Natural killer cell treated with Interleukin-12 subunit alpha and Interleukin-12 subunit beta and Interleukin-15 and Interleukin-18, amount 100 ng/mL, for 72 hours (primary cell): ENCODE measurements around the gene PGS1. TPM values are rescaled to one million over a fixed set of nuclear protein-coding genes. Genes with fewer than 3 reads are reported as not detected.

Experiments used
- ATAC-seq, 2 donors: fragments of 150-1000 bp; cut with Tn5 transposase in 1 of 2; sonication (Bioruptor Pico), chemical (Tn5 transposase) in 1 of 2; 2 replicates each; pipeline ENCODE4 v1.10.0; 2021
- DNase-seq: peaks from one replicate; pipeline ENCODE4 v3.0.0; 2022; ENCODE audit warnings: low spot score
- H3K27ac Mint-ChIP-seq, 2 donors: 1 replicate in 1 of 2; 2 replicates in 1 of 2; pipeline ENCODE4 v1.8.0; 2022; ENCODE audit warnings: mixed read lengths in 2 of 2, mild to moderate bottlenecking in 1 of 2, moderate library complexity in 1 of 2
- H3K27me3 Mint-ChIP-seq, 2 donors: 1 replicate in 1 of 2; 2 replicates in 1 of 2; pipeline ENCODE4 v1.8.0; 2022; ENCODE audit warnings: mixed read lengths in 2 of 2
- H3K36me3 Mint-ChIP-seq: one replicate; pipeline ENCODE4 v1.8.0; 2022; ENCODE audit warnings: mixed read lengths
- H3K4me1 Mint-ChIP-seq, 2 donors: 1 replicate in 1 of 2; 2 replicates in 1 of 2; pipeline ENCODE4 v1.8.0; 2022; ENCODE audit warnings: low read depth in 2 of 2, mixed read lengths in 2 of 2, mild to moderate bottlenecking in 1 of 2
- H3K4me3 Mint-ChIP-seq: one replicate; pipeline ENCODE4 v1.8.0; 2022; ENCODE audit warnings: mixed read lengths
- H3K9me3 Mint-ChIP-seq: 2 replicates; pipeline ENCODE4 v1.8.0; 2022; ENCODE audit warnings: mixed read lengths
- total RNA-seq, 2 donors: library from RNA; stranded (reverse); gene quantifications; one replicate each; pipeline ENCODE4 v1.2.3, GENCODE V29; 2022

Gene PGS1
- total RNA-seq, 2 donors from 2014 or later: 83.0 to 139 TPM

GRCh38 chr17:78406920-78407319, 28.5 kb downstream of the PGS1 start:
- no peak for DNase-seq
- no peak for ATAC-seq
- Mint-ChIP-seq H3K9me3 (no peaks in the 10 kb centered on the region), H3K27me3 (no peaks in the 10 kb centered on the region), H3K27ac (peak overlapping the region; percentile 47 to 84), H3K4me3 (no peak overlapping the region), H3K36me3 (peaks cover 13% of the 10 kb centered on the region), H3K4me1 (peaks cover 36 to 52% of the 10 kb centered on the region in 2 donors)

- H3K4me3 Mint-ChIP-seq: no peak overlapping the region
- H3K27ac Mint-ChIP-seq: peak overlapping the region; percentile 66 to 84
- H3K27me3 Mint-ChIP-seq: no peaks in the 10 kb centered on the region
- no peak for DNase-seq
- no peak for ATAC-seq
- peaks cover 41 to 55% of the 10 kb centered on the region in 2 donors for H3K4me1 Mint-ChIP-seq
- peaks cover 12% of the 10 kb centered on the region for H3K36me3 Mint-ChIP-seq
- H3K9me3 Mint-ChIP-seq: no peaks in the 10 kb centered on the region
These were observed 29.0 kb downstream of the PGS1 start for GRCh38 chr17:78407387-78408000.

DNA sequence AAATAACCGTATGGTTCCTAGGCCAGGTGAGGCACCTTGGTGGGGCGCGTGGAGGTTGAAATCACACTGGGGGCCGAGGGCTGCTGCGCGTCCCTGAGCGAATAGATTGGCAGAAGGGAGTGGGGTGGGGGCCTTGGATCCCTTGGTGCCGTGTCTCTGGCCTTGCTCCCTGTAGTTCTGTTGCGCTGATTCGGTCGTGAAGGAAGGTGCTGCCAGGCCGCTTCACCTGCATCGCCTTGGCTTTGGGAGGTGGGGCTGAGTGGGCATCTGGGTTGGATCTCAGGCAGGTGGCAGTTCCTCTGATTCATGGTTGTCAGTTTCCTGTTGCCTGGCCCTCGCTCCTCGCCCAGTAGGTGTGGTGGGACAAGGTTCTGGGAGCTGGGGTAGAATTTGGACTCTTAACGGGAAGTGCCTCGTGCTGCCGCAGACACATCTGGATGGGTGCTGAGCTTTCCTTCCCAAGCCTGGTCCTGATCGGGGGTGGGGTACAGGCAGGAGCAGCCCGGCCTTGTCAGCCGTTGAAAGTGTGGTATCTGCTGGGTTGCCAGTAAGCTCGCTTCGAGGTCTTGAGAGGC, 30.1 kb downstream of the PGS1 start:
- DNase-seq: no peak
- no peaks in the 10 kb centered on the region for H3K9me3 Mint-ChIP-seq
- H3K4me3 Mint-ChIP-seq: no peak overlapping the region
- ATAC-seq: no peak
- H3K36me3 Mint-ChIP-seq: peaks cover 1% of the 10 kb centered on the region
- H3K4me1 Mint-ChIP-seq: peaks cover 46 to 61% of the 10 kb centered on the region in 2 donors
- H3K27ac Mint-ChIP-seq: peak overlapping the region; percentile 66 to 84
- H3K27me3 Mint-ChIP-seq: no peaks in the 10 kb centered on the region

DNA sequence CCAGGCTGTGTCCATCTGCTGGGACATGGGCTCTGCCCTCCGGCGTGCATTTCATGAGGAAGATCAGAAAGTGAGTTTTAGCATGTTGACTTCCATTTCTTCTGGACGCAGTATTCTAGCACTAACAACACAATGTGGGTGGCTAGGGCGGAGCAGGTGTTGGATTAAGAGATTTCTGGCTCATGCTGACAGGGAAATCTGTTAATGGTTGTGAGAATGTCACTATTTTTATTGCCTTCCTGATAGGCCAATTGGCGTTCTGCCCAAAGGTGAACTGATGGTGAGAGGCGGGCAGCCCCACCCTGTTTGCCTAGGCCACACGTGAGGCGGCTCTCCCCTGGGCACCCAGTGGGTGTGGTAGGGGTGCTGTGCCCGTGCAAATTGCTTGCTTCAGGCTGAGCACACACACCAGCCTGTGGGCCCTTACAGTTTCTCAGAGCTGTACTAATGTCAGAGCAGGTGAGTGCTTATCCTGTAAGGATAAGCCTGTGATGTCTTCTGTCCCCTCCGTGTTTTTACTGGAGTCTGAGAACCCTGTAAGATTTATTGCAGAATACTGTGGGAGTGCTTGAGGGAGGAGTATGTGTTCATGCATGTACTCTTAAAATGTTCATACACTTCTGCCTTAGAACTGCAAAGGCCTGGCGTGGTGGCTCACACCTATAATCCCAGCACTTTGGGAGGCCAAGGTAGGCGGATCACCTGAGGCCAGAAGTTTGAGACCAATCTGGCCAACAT, 30.9 kb downstream of the PGS1 start:
- H3K4me1 Mint-ChIP-seq: peaks cover 54 to 66% of the 10 kb centered on the region in 2 donors
- H3K9me3 Mint-ChIP-seq: no peaks in the 10 kb centered on the region
- H3K27ac Mint-ChIP-seq: peak overlapping the region; percentile 66 to 84
- ATAC-seq (no peak), DNase-seq (no peak)
- no peaks in the 10 kb centered on the region for H3K27me3 Mint-ChIP-seq
- H3K36me3 Mint-ChIP-seq: no peaks in the 10 kb centered on the region
- no peak overlapping the region for H3K4me3 Mint-ChIP-seq

GRCh38 chr17:78411241-78411857, 32.9 kb downstream of the PGS1 start:
- DNase-seq: no peak
- Mint-ChIP-seq H3K27me3 (no peaks in the 10 kb centered on the region), H3K4me1 (peaks cover 63 to 74% of the 10 kb centered on the region in 2 donors), H3K36me3 (no peaks in the 10 kb centered on the region), H3K4me3 (no peak overlapping the region), H3K9me3 (no peaks in the 10 kb centered on the region), H3K27ac (peak overlapping the region; percentile 96)
- no peak for ATAC-seq

GRCh38 chr17:78412403-78412802, 34.0 kb downstream of the PGS1 start:
- DNase-seq (no peak), ATAC-seq (peak; percentile 52 to 60)
- Mint-ChIP-seq H3K9me3 (no peaks in the 10 kb centered on the region), H3K27me3 (no peaks in the 10 kb centered on the region), H3K27ac (peak overlapping the region; percentile 96), H3K4me3 (peak overlapping the region; percentile 83), H3K36me3 (no peaks in the 10 kb centered on the region), H3K4me1 (peaks cover 68 to 78% of the 10 kb centered on the region in 2 donors)

GRCh38 chr17:78414178-78415162, 36.0 kb downstream of the PGS1 start:
- ATAC-seq: peak; percentile 15 to 51
- DNase-seq: peak; percentile 76
- peaks cover 6% of the 10 kb centered on the region for H3K36me3 Mint-ChIP-seq
- H3K27me3 Mint-ChIP-seq: no peaks in the 10 kb centered on the region
- H3K27ac Mint-ChIP-seq: peak overlapping the region; percentile 96
- peaks cover 54 to 68% of the 10 kb centered on the region in 2 donors for H3K4me1 Mint-ChIP-seq
- peak overlapping the region; percentile 83 for H3K4me3 Mint-ChIP-seq
- H3K9me3 Mint-ChIP-seq: no peaks in the 10 kb centered on the region

DNA sequence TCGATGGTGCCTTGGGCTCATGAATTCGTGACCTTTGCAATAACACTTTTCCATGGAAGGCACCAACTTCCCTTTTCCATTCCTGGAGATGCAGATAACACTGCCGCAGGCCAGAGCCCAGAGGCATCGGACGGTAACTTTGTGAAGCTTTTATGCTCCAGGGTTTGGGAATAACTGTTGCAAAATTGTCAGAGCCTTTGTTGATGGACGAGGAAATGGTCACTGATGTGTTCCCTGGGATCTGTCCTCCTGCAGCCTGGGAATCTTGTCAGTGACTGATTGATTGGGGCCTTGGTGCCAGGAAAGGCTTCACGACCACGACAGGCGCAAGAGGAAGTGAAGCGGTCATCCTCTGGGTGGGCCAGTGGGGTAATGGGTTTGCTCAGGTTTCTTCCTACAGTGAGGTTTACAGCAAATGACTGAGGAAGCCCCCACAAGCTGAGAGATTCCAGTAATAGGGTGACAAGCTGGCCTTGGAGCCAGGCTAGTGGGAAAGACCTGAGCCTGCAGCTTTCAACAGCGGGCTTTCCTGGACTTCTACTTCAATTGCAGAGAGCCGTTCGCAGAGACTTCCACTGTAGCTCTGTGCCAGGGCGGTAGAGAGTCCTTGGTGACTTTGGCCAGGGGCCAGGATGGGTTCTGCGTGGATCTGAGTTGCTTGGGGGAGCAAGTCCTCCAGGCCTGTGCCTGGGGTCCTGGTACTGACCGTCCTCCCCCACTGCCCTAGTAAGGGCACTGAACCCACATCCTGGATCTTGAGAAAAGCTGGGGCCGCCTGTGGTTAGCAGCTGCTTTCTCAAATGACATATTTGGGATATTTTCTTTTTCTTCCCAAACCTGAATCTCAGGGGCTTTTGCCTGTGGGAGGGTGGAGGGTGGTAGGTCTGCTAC, 37.6 kb downstream of the PGS1 start:
- Mint-ChIP-seq H3K4me3 (peak overlapping the region; percentile 83), H3K9me3 (no peaks in the 10 kb centered on the region), H3K36me3 (peaks cover 14% of the 10 kb centered on the region), H3K27ac (peak overlapping the region; percentile 96), H3K4me1 (peaks cover 54 to 66% of the 10 kb centered on the region in 2 donors), H3K27me3 (no peaks in the 10 kb centered on the region)
- no peak for DNase-seq
- ATAC-seq: no peak

DNA sequence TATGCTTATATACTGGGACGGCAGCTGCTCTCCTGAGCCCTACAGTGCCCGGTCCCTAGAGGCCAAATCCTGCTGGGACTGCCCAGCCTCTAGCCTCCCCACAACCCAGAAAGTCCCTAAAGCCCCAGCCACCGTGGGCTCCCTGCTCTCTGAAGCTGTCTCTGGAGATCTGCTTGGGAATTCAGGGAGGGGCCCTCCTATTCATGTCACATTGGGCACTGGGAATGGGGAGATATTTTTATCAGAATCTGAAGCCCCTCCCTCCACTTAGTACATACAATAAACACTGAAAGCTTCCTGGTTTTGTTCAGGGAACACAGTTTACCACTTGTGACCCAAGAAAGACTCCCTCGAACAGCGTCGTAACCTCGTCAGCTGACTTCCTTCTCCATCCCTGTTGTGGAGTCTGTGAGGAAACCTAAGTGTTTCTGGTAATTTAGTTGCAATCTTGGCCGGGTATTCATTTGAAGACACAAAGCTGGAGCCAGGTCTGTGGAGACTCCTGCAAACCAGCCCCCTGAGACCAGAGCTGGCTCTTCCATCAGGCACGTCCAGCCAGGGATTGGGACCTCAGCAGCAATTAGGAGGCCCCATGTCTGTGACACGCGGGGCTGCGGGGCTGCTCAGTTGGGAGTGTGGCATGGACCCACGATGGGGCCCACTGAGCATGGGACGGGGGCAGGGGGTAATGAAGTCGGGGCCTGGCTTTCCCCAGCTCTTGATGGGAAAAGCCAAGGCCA, 38.5 kb downstream of the PGS1 start:
- peaks cover 61 to 67% of the 10 kb centered on the region in 2 donors for H3K4me1 Mint-ChIP-seq
- H3K27me3 Mint-ChIP-seq: no peaks in the 10 kb centered on the region
- ATAC-seq (no peak), DNase-seq (no peak)
- no peaks in the 10 kb centered on the region for H3K9me3 Mint-ChIP-seq
- peaks cover 14% of the 10 kb centered on the region for H3K36me3 Mint-ChIP-seq
- H3K4me3 Mint-ChIP-seq: peak overlapping the region; percentile 83
- peak overlapping the region; percentile 96 for H3K27ac Mint-ChIP-seq

DNA sequence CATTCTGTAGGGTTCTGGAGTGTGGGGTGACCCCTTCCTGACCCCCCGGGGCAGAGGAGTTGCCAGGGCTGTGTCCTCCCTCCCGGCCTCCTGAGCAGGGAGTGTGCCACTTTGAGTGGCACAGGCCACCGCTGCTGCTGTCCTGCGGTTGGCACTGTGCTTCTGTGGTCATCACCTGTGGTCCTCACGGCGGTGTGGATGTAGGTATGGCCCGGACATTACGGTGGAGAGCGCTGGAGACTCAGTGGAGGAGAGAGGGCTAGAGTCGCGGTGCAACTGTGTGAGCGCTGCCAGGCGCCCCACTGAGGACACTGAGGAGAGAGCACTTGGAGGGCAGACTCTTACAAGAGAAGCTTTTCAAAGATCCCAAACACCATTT, 39.1 kb downstream of the PGS1 start:
- peaks cover 57 to 64% of the 10 kb centered on the region in 2 donors for H3K4me1 Mint-ChIP-seq
- H3K4me3 Mint-ChIP-seq: peak overlapping the region; percentile 83

DNA sequence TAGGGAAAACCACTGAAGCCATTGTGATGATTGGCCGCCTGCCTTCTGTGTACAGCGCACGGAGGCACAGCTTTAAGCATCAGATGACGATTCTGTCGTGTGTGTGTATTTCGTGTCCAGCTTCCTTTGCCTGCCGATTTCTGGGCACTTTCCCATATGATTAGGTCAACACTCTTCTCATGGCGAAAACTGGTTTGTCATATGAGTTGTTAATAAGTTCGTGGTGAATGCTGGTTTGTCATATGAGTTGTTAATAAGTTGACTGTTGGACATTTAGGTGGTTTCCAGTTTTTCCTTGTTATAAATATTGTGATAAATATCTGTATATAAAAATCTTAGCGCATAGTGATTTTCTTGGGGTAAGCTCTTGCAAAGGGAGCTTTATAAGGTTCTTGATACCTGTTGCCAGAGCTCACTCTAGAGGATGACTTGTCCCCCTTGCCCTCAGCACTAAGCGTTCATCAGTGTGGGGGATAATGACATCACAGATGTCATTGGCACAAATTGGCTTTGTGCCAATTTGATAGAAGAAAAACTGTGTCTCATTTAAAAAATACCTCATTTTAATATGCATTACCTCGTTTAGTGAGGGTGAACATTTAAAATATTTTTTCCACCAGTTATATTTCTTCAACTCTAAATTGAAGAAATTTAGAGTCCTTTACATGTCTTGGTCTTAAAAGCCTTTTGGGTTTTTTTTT, 40.0 kb downstream of the PGS1 start:
- peaks cover 47 to 58% of the 10 kb centered on the region in 2 donors for H3K4me1 Mint-ChIP-seq
- no peak for DNase-seq
- no peaks in the 10 kb centered on the region for H3K9me3 Mint-ChIP-seq
- peak overlapping the region; percentile 34 for H3K4me3 Mint-ChIP-seq
- peak overlapping the region; percentile 37 to 96 for H3K27ac Mint-ChIP-seq
- no peak for ATAC-seq
- H3K36me3 Mint-ChIP-seq: peaks cover 14% of the 10 kb centered on the region
- no peaks in the 10 kb centered on the region for H3K27me3 Mint-ChIP-seq

More for the DNA sequence above, 39.1 kb downstream of the PGS1 start:
- H3K27ac Mint-ChIP-seq: peak overlapping the region; percentile 96
- no peaks in the 10 kb centered on the region for H3K27me3 Mint-ChIP-seq
- H3K36me3 Mint-ChIP-seq: peaks cover 14% of the 10 kb centered on the region
- no peaks in the 10 kb centered on the region for H3K9me3 Mint-ChIP-seq
- DNase-seq: no peak
- ATAC-seq: no peak
